ENCODE measurements around the gene CBY1. TPM values are rescaled to one million over a fixed set of nuclear protein-coding genes. Genes with fewer than 3 reads are reported as not detected.

Gene CBY1
- total RNA-seq, 2 experiments from 2014 or later = 3.5 to 12.8 TPM

GRCh38 chr22:38700789-38701628 is 44.6 kb downstream of the CBY1 start, which contains the start of gene JOSD1:
Gene JOSD1 (minus strand): TSS chr22:38700943. CDS start chr22:38699987, 956 bp downstream.
- peak within 1 kb of the TSS; percentile 78; the same call in 1 of the 2 replicates for H2AFZ ChIP-seq (ENCODE audit: low read length)
- H3K27ac ChIP-seq (ENCODE audit: low read depth, low read length, poor library complexity, severe bottlenecking) = peak within 1 kb of the TSS; percentile 75
- peak within 1 kb of the TSS; percentile 95 for H3K4me2 ChIP-seq (ENCODE audit: low read length)
- CTCF ChIA-PET (ENCODE audit: unreplicated experiment) = no interaction called here
- TF ChIP-seq CTCF (conservative IDR thresholded peaks at IDR 0.05; ENCODE audit: low read length) (no peak), EZH2phosphoT487 (IDR thresholded peaks at IDR 0.05; ENCODE audit: borderline replicate concordance, low read depth, low read length) (no peak)
- H3K4me3 ChIP-seq (ENCODE audit: low read depth, low read length, poor library complexity, severe bottlenecking) = peak within 1 kb of the TSS; percentile 91
- POLR2A ChIA-PET = interaction anchor here (4.7 kb wide), 1 partner anchor 19 kb away, joined by 18 read pairs; the partner anchor contains the start of gene TOMM22
- no peaks in the 10 kb centered on the region for H3K9me2 ChIP-seq (ENCODE audit: insufficient read depth, low read length)
- BruUV-seq (replicated peaks) = TSS peak; percentile 93
- peaks cover 32% of the 10 kb centered on the region for H3K36me3 ChIP-seq (ENCODE audit: insufficient read depth, low read length)
- peak; percentile 96 for DNase-seq (ENCODE audit: low spot score)
- no peaks in the 10 kb centered on the region for H3K9me3 ChIP-seq (ENCODE audit: low read length)
- peaks cover 37% of the 10 kb centered on the region for H3K79me2 ChIP-seq (ENCODE audit: insufficient read depth, low read depth, low read length)
- peaks cover 8% of the 10 kb centered on the region; the same call in 1 of the 2 replicates for H4K20me1 ChIP-seq (ENCODE audit: insufficient read depth, low read length)
- peaks cover 71% of the 10 kb centered on the region for H3K4me1 ChIP-seq (ENCODE audit: insufficient read depth, low read length, poor library complexity, severe bottlenecking)
- intact Hi-C loops (cut with micrococcal nuclease; ENCODE audit: unreplicated experiment) = loop anchor here (10.0 kb wide), 1 partner anchor 646 kb away; the partner anchor contains the start of gene PICK1

- Histone ChIP-seq H3K4me2 (ENCODE audit: low read length) (peak overlapping the region; percentile 93), H3K9me2 (ENCODE audit: insufficient read depth, low read length) (no peaks in the 10 kb centered on the region), H3K36me3 (ENCODE audit: insufficient read depth, low read length) (peaks cover 3% of the 10 kb centered on the region; the same call in 1 of the 2 replicates), H3K27ac (ENCODE audit: low read depth, low read length, poor library complexity, severe bottlenecking) (peak overlapping the region; percentile 79), H3K4me1 (ENCODE audit: insufficient read depth, low read length, poor library complexity, severe bottlenecking) (peaks cover 67% of the 10 kb centered on the region), H3K4me3 (ENCODE audit: low read depth, low read length, poor library complexity, severe bottlenecking) (peak overlapping the region; percentile 67), H3K9me3 (ENCODE audit: low read length) (no peaks in the 10 kb centered on the region), H2AFZ (ENCODE audit: low read length) (peak overlapping the region; percentile 77), H4K20me1 (ENCODE audit: insufficient read depth, low read length) (peaks cover 22% of the 10 kb centered on the region), H3K79me2 (ENCODE audit: insufficient read depth, low read depth, low read length) (peaks cover 43% of the 10 kb centered on the region)
- CTCF ChIA-PET (ENCODE audit: unreplicated experiment) = no interaction called here
- intact Hi-C loops (cut with micrococcal nuclease; ENCODE audit: unreplicated experiment) = loop anchor here (2.0 to 10.0 kb wide), 3 partner anchors 24 to 650 kb away; partner anchors contain the start of genes PICK1 and TOMM22
- DNase-seq (ENCODE audit: low spot score) = peak; percentile 20
- POLR2A ChIA-PET = interaction anchor here (0.7 kb wide), 1 partner anchor 21 kb away, joined by 3 read pairs; no protein-coding TSS in a partner anchor
- BruUV-seq (replicated peaks) = TSS peak; percentile 81
- TF ChIP-seq CTCF (conservative IDR thresholded peaks at IDR 0.05; ENCODE audit: low read length) = no peak
- no peak for TF ChIP-seq EZH2phosphoT487 (IDR thresholded peaks at IDR 0.05; ENCODE audit: borderline replicate concordance, low read depth, low read length)
Measured at GRCh38 chr22:38704654-38705234, 48.3 kb downstream of the CBY1 start.
